ENCODE measurements around the gene U2AF1L4.

The U2AF1L4 gene, protein sequence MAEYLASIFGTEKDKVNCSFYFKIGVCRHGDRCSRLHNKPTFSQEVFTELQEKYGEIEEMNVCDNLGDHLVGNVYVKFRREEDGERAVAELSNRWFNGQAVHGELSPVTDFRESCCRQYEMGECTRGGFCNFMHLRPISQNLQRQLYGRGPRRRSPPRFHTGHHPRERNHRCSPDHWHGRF

DNA sequence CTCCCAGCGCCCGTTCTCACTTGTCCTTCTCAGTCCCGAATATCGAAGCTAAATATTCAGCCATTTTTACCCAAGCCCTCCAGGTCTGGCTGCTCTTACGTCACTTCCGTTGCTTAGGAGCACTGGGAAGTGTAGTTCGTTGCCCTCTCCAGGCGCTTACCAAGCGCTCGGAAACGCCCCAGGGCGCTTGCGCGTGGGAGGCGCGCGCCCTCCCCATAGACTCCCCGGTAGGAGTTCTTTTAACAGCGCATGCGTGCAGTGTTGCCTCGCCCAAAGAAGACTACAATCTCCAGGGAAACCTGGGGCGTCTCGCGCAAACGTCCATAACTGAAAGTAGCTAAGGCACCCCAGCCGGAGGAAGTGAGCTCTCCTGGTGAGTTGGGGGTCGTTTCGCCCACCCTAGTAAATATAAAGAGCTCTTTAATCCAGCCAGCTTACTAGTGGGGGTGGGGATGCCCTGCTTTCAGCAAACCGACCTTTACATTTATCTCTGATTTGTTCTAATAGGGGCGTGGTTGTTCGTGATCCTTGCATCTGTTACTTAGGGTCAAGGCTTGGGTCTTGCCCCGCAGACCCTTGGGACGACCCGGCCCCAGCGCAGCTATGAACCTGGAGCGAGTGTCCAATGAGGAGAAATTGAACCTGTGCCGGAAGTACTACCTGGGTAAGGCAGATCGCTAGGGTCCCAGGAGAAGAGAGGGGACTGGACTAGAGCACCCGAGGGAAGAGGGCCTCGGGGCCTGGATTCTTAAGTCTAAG, at the start of gene U2AF1L4, which contains the start of gene PSENEN:
TSS of gene U2AF1L4 (minus strand) at position 91 of the 759 bp plus-strand sequence. CDS start at position 64, 27 bp downstream.
TSS of gene PSENEN (plus strand) at position 324 of the 759 bp plus-strand sequence. CDS start at position 604, 280 bp downstream.
- DNase-seq = peak; percentile 99 to 100

DNA sequence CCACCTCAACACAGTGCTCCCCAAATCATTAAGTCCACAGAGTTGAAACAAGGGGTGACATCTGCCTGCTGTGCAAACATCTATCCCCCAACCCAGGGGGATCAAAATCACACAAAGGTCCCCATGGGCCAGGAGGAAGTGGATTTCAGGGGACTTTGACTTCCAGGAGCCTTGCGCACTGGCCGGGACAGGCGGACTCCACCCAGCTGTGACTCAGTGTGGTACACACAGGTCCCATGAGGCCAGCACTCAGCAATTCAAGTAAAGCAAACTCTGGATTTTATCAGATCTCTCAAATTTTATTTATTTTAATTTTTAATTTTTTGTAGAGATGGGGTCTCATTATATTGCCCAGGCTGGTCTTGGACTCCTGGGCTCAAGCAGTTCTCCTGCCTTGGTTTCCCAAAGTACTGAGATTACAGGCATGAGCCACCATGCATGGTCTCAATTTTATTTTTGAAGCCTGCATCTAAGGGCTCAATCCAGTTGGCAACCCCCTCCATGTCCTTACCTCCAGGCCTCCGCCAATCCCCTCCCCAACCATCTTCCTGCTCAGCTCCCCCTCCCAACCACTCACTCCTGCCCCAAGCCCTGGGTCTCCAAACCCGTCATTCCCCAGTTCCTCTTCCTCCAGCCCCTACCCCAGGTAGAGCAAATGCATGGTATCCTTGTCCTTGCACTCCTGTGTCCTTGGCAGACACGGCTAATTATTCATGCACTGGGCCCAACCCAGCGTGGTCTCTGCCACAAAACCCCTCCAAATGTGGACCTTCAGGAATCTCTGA, 48.4 kb upstream of the U2AF1L4 start:
- DNase-seq = no peak

DNA sequence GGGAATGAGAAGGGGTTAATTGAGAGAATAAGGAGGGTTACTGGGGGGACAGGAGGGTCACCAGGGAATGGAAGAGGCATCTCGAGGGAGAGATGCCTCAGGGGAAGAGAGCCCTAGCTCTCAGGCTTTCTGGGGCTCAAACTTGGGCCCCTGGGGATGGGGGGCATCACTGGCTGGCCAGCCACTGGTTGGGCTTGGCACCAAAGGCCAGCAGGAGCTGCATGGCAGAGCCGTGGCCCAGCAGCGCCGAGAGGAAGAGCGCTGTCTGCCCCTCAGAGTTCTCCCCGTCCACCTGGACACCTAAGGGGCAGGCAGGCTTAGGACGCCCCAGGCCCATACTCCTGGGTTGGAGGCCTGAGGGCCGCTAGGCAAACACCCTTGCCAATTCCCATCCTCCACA, 47.7 kb upstream of the U2AF1L4 start:
- DNase-seq = no peak

DNA sequence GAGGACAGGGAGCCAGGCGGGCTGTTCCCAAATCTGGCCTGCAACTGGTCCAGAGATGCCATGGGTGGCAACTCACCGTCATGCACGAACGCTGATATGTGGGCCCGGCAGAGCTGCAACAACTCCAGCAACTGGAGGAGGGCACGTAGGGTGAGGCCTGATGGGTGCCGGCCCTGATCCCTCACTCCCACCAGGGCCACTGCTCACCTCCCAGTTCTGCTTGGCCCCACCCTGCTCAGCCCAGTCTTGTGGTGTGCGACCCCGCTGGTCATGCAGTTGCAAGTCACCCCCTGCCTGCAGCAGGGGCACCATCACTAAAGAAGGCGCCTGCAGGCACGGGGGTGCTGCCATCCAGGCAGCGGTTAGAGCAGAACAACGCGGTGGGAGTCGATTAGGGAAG, 47.1 kb upstream of the U2AF1L4 start:
- no peak for DNase-seq

DNA sequence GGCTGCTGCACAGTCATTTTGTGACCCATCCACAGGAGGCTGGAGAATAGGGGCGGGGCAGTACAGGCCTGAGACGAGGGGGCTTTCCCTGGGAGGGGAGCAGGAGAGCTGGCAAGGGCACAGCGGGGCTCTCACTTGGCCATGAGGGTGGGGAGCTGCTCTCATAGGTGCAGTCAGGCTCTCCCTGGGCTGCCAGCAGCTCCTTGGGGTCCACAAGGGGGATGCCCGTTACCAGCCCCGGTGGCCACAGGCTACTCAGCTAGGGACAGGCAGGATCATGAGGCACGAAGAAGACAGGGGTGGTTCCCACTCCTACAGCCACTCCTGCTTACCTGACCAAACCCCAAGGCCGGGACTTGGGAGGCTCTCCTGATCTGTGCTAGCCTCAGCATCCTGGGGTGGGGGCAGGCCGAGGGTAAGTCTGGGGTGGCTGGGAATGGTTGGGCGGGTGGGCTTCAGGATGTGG, 46.6 kb upstream of the U2AF1L4 start:
- DNase-seq = no peak

DNA sequence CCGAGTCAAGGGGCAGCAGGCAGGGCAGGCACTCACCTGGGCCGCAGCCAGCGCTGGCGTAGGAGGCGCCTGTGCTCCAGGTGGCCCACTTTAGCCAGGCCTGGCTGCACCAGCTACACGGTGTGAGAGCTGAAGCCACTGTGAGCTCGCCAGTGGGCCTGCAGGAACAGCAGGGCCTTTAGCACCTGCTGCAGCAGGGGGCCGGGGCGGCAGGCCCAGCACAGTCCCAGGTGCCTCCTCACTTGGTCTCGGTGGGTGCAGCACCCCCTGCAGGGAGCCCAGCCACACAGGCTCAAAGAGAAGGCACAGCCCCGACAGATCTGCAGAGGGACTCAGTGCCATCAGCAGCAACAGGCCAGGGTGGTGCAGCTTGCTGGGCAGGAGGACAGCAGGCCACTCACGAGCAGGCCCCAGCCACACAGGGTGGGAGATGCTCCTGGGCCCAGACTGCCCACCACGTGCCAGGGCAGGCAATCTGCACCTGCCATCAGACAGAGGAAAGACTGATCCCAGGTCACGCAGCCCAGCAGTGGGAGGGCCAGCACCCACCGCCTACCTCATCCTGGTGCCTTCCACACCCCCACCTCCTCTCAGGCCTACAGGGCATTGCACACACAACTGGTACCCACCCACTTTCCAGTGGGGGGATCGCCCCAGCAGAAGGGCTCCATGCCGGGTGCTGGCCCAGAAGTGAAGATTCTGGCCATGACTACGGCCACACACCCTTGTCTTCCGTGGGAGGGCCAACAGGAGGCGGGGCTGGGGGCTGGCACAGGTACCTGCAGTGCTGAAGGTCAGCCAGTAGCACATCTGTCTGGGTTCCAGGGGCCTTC, 46.0 kb upstream of the U2AF1L4 start:
- peak in 1 of 2 donors; percentile 7 for DNase-seq

DNA sequence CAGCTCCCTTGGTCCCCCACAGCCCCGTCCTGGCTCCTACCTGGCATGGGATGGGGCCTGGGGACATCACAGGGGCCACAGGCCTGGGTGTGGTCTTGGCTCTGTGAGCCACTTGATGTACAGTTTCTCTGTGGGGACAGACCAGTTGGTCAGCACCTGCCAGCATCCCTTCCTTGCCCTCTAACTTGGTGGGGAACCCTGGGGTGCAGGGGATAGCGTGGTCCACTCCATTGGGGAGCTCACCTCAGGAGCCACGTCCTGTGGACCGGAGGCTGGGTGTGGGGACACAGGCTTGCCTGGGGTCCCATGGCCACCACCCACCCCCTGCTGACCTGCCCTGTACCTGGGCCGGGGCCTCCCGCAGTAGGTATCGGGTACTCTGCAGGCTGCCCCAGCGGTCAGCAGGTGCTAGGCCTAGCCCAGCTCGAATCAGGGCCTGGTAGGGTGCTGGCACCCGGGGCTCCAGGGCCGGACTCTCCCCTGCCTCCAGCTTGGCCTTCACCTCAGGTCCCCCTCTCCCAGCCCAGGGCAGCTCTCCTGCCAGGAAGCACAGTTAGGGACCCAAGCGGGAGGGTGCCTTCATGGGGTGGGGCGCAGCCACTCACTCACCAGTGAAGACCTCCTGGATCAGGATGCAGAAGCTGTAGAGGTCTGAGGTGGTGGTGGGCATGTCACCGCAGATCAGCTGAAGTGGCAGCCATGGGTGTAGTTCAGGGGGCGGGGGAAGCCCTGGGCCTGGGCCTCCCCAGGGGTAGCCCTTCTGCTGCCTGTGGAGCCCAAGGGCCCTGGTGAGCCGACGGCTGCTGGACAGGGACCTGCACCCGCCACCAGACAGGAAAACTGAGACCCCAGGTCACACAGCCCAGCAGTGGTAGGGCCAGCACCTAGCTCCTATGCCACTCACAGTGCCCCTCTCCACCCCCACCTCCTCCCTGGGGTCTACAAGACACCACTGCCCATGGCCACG, 45.0 kb upstream of the U2AF1L4 start:
- DNase-seq = no peak

DNA sequence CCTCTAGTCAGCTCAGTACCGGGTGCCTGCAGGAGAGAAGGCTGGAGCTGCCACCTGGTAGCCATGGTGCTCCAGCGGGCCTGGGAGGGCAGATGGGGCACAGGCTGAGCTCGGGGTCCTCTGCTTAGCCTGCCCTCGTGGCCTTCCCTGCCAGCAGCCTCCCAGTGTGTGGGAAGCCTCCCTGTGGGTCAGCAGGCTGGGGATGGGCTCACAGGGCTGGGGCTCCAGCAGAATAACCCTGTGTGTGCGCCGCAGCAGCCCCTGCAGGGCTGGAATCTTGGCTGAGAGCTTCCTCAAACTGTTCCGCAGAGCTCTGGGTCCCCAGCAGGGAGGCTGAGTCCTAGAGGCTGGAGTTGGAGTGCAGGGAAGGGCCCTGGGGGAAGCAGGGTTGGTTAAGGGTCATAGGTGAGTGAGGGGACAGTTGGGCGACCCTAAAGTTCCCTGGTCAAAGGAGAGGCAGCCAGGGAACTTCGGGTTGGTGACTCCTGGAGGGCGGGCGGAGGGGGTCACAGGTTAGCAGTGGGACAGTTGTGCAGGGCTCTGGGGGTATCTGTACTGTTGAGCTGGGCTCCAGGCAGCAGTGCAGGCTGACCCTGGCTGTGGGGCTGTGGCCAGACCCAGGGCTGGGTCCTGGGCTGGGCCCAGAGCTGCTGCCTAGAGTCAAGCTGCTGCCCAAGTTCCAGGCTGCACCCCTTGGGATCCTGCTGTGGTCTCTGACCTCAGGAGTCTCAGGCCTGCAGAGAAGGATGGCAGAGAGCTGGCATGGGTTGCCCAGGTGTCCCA, 44.2 kb upstream of the U2AF1L4 start:
- no peak for DNase-seq

DNA sequence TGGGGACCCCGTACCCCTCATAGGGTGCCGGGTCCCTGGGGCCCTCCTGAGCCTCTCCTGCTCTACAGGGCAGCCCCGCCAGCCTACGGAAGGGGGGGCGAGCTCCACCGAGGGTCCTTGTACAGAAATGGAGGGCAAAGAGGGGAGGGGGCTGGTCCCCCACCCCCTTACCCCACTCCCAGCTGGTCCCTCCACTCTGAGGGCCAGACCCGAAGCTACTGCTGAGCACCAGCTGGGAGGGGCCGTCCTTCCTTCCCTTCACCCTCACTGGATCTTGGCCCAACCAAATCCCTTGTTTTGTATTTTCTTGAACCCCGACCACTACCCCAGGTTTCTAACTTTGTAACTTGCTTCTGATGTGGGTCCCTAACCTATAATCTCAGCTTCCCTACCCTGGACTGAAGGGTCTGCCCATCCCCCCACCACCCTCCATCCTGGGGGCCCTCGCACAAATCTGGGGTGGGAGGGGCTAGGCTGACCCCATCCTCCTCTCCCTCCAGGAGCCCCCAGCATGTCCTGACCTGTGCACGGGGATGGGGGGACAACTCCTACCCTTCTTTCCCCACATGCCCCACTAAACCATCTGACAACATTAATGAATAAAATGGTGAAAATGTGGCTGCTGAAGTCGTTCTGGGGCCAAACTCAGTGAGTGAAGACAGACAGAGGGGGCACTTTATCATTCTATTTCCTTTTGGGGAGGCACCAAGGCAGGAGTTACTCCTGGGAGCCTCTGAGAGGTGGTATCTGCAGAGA, 43.2 kb upstream of the U2AF1L4 start:
- no peak for DNase-seq

DNA sequence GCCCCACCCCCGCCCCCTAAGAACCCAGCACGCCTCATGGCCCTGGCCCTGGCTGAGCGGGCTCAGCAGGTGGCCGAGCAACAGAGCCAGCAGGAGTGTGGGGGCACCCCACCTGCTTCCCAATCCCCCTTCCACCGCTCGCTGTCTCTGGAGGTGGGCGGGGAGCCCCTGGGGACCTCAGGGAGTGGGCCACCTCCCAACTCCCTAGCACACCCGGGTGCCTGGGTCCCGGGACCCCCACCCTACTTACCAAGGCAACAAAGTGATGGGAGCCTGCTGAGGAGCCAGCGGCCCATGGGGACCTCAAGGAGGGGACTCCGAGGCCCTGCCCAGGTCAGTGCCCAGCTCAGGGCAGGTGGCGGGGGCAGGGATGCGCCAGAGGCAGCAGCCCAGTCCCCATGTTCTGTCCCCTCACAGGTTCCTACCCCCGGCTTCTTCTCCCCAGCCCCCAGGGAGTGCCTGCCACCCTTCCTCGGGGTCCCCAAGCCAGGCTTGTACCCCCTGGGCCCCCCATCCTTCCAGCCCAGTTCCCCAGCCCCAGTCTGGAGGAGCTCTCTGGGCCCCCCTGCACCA, 42.1 kb upstream of the U2AF1L4 start:
- DNase-seq = no peak

DNA sequence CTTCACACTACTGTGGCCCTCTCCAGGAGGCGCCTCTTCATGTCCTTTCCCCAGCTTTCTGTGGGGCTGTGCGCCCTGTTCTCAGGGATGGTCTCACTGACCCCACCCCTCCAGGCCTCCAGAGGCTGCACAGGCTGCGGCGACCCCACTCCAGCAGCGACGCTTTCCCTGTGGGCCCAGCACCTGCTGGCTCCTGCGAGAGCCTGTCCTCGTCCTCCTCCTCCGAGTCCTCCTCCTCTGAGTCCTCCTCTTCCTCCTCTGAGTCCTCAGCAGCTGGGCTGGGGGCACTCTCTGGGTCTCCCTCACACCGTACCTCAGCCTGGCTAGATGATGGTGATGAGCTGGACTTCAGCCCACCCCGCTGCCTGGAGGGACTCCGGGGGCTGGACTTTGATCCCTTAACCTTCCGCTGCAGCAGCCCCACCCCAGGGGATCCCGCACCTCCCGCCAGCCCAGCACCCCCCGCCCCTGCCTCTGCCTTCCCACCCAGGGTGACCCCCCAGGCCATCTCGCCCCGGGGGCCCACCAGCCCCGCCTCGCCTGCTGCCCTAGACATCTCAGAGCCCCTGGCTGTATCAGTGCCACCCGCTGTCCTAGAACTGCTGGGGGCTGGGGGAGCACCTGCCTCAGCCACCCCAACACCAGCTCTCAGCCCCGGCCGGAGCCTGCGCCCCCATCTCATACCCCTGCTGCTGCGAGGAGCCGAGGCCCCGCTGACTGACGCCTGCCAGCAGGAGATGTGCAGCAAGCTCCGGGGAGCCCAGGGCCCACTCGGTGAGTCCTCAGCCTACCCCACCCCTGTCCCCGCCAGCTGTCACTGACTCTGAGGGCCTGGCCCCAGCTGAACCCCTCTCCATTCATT, 41.3 kb upstream of the U2AF1L4 start:
- no peak for DNase-seq

DNA sequence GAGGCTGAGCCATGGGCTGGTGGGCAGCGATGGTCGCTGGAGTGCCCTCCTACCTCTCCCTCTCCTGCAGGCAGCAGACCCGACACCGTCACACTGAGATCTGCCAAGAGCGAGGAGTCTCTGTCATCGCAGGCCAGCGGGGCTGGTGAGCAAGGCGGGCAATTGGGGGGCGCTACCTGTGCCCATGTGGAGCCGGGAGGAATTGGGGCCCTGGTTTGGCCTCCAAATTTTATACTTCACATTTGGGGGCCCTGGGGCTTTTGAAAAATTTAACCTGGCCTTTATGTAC, 40.1 kb upstream of the U2AF1L4 start:
- DNase-seq = no peak

DNA sequence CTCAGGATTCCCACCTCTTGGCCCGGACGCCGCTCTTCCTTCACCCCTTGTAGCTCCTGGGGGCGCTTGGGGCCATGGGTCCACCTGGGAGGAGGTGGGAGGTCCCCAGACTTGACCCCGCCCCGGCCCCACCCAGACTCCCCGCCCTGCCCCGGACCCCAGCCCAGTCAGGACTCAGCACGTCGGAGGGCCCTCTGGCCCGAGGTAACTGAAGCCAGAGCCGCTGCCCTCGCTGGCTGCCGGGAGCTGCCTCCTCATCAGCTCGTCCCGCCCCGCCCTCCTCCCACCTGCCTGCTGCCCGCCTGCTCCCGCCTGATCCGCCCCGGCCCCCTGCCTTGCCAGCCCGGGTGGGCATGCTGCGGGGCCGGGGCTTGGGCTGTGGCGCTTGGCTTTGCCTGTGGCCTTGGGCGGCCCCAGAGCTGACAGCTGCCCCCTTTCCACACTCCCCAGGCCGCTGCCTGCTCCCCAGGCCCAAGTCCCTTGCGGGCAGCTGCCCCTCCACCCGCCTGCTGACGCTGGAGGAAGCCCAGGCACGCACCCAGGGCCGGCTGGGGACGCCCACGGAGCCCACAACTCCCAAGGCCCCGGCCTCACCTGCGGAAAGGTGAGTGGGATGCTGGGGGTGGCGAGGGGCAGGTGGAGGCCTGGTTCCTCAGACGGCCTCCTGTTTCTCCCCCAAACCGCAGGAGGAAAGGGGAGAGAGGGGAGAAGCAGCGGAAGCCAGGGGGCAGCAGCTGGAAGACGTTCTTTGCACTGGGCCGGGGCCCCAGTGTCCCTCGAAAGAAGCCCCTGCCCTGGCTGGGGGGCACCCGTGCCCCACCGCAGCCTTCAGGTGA, 39.5 kb upstream of the U2AF1L4 start:
- DNase-seq = no peak

DNA sequence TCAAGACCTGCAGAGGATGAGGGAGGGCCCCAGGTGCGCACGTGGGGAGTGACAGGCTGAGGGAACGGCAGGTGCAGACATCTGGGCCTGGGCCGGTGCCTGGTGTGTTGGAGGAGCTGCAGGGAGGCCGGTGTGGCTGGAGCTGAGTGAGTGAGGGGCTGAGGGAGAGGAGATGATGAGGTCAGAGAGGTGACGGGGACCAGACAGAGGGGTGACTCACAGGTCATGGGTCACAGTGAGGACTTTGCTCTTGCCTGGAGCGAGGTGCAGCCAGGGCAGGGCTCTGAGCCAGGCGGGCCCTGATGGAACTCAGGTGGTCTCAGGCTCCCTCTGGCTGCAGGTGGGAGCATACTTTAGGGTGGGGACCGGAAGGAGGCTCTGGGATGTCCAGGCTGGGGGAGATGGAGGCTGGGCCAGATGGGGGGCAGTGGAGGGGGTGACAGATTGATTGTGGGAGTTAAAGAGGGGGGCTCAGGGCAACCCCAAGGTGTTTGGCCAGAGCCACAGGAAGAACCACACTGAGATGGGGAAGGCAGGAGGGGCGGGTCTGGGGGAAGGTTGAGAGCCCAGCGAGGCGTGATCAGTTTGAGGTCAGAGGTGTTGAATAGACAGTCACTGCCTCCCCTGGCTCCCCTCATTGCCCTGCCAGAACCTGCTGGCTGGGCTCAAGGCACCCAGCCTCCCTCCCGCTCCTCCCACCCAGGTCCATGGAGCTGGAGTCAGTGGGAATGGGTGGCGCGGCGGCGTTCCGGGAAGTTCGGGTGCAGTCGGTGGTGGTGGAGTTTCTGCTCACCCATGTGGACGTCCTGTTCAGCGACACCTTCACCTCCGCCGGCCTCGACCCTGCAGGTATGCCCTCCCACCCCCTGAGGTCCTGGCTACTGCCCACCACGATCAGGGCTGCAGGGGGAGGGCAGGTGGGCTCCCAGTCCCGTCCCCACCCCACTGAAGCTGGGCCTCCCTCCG, 38.5 kb upstream of the U2AF1L4 start:
- no peak for DNase-seq

DNA sequence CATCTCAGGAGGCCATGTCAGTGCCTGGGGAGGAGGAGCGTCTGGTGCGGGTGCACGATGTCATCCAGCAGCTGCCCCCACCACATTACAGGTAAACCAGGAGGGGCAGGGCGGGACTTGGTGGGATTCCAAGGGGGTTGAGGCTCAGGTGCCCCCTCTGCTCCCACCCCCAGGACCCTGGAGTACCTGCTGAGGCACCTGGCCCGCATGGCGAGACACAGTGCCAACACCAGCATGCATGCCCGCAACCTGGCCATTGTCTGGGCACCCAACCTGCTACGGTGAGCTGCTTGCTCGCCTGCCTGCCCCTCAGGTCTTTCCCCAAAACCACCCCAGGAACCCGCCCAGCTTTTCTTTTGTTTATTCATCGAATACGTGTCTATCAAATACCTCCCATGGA, 37.4 kb upstream of the U2AF1L4 start:
- DNase-seq = no peak

DNA sequence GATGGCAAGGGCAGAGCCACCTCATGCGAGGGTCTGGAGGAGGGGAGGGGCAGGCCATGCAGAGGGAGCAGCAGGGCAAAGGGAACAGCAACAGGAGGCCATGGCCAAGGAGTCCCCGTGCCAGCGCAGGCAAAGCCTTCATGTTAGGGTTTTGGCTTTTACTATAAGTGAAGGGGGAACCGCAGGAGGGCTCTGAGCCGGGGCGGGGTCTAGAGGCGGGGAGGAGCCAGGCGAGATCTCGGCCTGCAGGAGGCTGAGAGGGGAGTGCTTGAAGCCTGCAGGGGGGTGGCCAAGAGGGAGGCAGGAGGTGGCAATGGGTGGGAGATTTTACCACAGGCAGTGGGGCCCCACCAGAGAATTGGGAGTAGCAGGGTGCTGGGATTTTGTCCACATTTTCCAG, 36.4 kb upstream of the U2AF1L4 start:
- no peak for DNase-seq

DNA sequence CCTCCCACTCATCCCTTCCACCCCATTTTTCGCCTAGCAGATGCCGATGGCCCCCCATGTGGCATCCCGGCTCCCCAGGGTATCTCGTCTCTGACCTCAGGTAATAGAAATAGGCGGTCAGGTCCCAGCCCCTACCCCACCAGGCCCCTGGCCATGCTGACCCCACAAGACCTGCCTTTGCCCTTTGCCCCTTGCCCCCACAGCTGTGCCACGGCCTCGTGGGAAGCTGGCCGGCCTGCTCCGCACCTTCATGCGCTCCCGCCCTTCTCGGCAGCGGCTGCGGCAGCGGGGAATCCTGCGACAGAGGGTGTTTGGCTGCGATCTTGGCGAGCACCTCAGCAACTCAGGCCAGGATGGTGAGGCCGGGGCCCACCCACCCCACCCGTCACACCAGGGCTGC, 35.5 kb upstream of the U2AF1L4 start:
- DNase-seq = no peak

Measured in CD4-positive, alpha-beta T cell treated with Interleukin-4 for 1 hour (primary cell).